ENCODE data around the gene FAM78B.

FAM78B gene, protein sequence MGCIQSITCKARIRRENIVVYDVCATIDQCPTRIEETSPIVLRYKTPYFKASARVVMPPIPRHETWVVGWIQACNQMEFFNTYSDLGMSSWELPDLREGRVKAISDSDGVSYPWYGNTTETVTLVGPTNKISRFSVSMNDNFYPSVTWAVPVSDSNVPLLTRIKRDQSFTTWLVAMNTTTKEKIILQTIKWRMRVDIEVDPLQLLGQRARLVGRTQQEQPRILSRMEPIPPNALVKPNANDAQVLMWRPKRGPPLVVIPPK

GRCh38 chr1:166166698-166167571 lies at the start of gene FAM78B:
FAM78B (minus strand) TSS chr1:166167001; CDS start chr1:166166248, 753 bp downstream.
- no peak for DNase-seq (ENCODE audit: low read depth)

DNA sequence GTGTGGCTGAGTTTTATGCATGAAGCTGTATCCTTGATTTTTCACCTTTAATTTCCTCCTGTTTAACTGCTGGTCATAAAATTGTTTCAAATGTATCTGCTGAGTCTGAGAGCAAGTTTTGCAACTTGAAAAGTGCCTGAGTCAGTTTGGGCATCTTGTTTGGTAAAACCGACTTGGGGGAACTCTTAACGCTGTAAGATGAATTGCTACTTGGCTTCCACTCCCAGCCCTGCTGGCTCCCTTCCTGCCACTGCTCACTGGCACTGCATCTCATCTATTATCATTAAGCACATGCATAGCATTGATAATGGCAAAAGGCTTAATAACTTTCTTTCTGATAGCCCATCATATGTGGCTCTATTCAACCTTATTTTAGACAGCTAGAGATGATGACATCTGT lies 35.7 kb upstream of the FAM78B start:
- no peak for DNase-seq (ENCODE audit: low read depth)

DNA sequence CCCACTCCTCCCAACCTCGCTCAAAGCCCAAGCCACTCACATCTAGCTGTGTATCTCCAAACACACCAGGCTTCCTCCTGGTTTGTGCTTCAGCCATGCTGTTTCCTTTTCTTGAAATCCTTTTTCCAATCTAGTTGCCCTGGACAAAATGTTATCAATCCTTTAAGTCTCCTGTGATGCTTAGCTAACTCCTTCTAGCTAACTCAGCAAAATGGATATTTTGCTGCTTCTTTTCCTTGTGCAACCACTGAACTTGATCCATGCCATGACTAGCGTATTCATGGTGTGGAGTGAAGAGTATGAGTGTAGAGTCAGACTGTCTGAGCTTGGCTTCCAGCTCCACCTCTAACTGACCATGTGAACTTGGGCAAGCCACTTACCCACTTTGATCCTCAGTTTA lies 33.9 kb upstream of the FAM78B start:
- DNase-seq (ENCODE audit: low read depth): no peak

DNA sequence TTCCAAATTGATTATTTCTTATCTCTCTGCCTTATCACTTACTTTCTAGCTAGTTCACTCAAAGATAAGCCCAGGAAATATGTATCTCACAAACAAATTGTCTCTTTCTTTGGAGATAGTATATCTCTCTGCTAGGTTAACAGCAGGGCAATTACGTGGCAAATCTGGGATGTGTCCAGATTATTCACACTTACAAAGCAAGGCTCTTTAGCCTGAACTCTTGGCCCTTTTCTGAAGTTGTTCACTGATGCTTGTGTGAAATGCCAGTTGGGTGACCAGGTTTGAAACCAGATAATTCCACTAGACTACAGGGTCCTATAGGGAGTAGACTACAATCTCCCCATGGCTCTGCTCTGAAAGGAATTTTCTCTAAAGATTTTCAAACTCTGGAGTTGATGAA lies 30.8 kb upstream of the FAM78B start:
- DNase-seq (ENCODE audit: low read depth): no peak

- DNase-seq (ENCODE audit: low read depth): no peak
Observed at GRCh38 chr1:166197141-166197540, 30.3 kb upstream of the FAM78B start.

- no peak for DNase-seq (ENCODE audit: low read depth)
Observed at GRCh38 chr1:166193057-166193698, 26.4 kb upstream of the FAM78B start.

DNA sequence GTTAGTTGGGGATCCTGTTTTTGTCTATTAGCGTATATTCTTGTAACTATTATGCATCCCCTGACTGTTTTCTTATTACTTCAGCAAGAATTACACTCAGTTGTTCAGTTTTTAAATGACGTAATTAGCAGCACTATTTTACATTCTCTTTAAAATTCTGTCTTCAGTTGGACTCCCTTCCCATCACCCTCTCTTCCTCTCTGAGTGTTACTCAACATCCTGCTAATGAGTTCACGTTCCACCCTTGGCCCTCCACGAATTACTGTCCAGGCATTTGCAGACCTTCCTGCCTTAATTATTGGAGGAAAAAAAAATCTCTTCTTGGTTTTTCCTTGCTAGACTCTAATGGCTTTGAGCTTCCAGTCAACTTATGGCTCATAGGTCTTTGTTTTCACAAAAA lies 23.6 kb upstream of the FAM78B start:
- no peak for DNase-seq (ENCODE audit: low read depth)

GRCh38 chr1:166189126-166189525 lies 22.3 kb upstream of the FAM78B start:
- no peak for DNase-seq (ENCODE audit: low read depth)

GRCh38 chr1:166185526-166185925 lies 18.7 kb upstream of the FAM78B start:
- no peak for DNase-seq (ENCODE audit: low read depth)

DNA sequence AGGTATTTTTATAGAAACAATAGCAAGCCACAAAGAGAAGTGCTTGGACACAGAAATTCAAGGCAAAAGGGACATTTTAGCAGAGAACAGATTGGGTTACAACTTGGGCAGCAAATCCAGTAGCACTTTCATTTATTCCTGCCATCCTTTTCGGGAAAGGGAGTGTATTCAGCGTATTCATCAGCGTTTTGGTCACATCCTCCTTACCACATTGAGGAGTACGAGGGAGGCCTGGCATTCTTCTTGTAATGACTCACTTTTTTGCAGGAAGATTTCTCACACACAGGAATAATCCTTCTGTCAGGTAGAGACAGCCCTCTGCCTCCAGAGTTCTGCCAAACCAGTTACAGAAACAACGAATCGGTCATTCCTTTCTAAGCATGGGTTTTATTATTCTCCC lies 18.1 kb upstream of the FAM78B start:
- no peak for DNase-seq (ENCODE audit: low read depth)

- no peak for DNase-seq (ENCODE audit: low read depth)
Observed at GRCh38 chr1:166184012-166184411, 17.2 kb upstream of the FAM78B start.

DNA sequence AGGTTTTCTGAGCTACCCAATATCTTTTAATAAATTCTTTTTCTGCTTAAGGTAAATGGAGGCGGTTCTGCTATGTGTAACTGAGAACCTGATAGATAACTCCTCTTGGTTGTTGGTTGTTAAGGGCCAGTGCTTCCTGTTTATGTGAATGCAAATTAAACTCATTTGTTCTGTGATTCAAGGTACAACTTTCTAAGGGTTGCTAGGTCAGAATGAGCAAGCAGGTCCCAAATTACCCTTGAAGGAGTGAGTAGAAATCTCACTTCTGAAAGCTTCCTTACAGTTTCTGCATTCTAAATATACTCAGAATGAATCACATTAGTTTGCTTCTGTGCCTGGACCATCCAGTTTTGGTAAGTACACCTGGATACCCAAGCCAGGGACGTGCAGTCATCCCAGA lies 15.5 kb upstream of the FAM78B start:
- no peak for DNase-seq (ENCODE audit: low read depth)

DNA sequence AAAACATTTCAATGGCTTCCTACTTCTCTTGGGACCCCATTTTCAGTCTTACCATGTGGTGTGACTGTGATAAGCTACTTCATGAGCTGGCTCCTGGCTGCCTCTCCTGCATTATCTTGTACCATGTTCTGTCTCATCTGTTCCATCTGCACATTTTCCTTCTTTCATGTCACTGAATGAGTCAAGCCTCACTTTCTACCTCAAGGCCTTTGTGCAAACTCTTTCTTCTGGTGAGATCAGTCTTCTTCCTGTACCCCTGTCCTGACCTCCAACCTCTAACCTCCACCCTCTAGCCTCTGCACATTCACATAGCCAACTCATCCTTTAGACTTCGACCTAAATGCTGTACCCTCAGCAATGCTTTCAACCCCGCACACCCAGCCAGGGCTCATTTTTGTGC lies 9.6 kb upstream of the FAM78B start:
- no peak for DNase-seq (ENCODE audit: low read depth)

DNA sequence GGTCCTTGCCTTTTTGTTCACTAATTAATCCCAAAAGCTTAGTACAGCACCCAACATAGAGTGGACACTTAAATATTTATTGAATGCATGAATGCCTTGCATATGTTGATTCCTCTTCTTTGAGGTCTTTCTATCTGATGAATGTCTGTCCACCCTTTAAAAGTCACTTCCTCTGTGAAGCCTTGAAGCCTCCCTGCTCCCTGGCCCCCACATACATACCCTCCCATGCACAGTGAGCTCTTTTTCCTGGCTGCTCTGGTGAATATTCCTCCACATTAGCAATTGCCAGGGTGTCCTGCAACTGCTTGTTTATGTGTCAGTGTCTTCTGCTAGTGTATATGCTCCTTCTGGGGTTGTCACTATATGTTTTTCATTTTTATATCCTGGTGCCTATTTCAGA lies 8.2 kb upstream of the FAM78B start:
- DNase-seq (ENCODE audit: low read depth): no peak

GRCh38 chr1:166174108-166174507 lies 7.3 kb upstream of the FAM78B start:
- DNase-seq (ENCODE audit: low read depth): no peak

DNA sequence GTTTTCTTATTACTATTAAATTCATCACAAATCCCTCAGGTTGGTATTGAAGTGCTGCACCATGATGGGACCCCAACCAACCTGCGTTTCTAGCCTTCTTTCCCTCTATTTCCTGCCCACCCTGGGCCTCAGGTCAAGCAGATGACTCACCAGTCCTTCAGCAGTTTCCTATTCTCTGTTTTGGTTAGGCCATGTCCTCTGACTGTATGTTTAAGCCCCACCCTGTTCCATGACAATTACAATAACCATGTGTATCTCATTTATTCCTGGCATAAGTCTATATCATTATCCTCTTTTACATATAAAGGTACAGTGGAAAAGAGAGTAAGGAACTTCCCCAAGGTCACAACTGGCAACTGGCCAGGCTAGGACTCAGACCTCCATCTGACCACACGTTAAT lies 5.3 kb upstream of the FAM78B start:
- DNase-seq (ENCODE audit: low read depth): no peak

DNA sequence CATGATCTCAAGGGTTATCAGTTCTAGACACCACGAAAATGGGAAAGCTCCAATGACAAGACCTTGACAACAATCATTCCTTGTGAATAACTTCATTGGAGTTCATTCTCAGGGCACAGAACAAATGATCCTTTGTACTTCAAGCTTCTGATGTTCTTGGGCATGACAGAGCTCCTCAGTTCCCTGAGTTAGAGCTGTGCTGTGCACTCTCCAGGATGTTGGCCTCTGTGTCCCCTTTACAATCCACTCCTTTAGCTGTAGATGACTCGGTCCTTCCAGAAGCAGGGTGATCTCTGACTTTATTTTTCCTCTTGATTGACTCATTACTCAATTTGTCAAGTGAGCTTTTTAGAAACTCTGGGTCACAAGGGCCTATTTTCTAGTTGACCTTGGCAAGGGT lies 3.9 kb upstream of the FAM78B start:
- DNase-seq (ENCODE audit: low read depth): no peak

GRCh38 chr1:166170075-166170474 lies 3.3 kb upstream of the FAM78B start:
- no peak for DNase-seq (ENCODE audit: low read depth)

DNA sequence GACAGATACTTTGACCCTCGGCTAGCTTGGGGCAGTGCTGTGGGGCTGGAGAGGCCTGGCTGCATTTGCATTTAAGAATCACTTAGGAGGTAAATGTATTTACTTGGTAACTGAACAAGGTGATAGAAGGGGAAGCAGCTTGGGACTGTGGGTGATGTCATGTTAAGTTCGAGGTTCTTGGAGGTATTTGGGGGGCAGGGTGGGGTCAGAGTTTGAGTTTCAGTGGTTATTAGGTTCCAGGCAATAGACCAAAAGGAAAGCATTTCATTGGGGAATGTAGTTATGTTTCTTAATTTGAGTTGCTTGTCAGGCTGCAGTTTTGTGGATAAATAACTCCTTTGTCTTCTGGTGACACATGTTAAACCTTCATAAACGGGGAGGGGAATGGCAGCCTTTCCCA lies 2.4 kb upstream of the FAM78B start:
- no peak for DNase-seq (ENCODE audit: low read depth)

- no peak for DNase-seq (ENCODE audit: low read depth)
Observed at GRCh38 chr1:166167572-166167925, 748 bp upstream of the FAM78B start.

- DNase-seq (ENCODE audit: low read depth): no peak
Observed at GRCh38 chr1:166166329-166166697, 488 bp downstream of the FAM78B start.

DNA sequence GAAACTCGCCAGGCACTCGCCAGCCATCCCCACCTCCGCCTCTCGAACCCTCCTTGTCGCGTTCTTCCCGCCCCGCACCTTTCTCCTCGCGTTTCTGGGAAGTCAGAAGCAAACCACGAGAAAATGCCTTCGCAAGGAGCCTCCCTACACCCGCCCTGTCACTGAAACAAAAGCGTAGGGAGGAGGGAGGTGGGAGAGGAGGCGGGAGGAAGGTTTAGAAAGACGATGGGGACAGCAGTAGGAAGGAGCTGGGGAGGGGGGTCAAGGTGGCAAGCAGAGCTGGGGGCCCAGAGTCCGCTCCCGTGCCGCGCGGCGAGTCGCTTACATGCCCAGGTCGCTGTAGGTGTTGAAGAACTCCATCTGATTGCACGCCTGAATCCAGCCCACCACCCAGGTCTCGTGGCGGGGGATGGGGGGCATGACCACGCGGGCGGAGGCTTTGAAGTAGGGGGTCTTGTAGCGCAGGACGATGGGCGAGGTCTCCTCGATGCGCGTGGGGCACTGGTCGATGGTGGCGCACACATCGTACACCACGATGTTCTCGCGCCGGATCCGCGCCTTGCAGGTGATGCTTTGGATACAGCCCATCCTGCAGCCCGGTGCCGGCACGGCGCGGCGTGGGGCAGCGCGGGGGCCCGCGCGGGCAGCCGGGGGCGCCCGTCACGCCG lies 1.0 kb downstream of the FAM78B start:
- DNase-seq (ENCODE audit: low read depth): no peak

Data from HS-27A (cell line).